Suprapubic skin (tissue), 4 donors: ENCODE measurements around the gene PPP1R37. TPM values are rescaled to one million over a fixed set of nuclear protein-coding genes. Genes with fewer than 3 reads are reported as not detected.

Source experiments
- DNase-seq, 2 donors: peaks; one replicate each; pipeline ENCODE4 v3.0.0-alpha.2; 2019; ENCODE audit warnings: low spot score in 2 of 2
- H3K27ac ChIP-seq: fragments of 200-600 bp; sonication (generic); one replicate; pipeline ENCODE4 v1.5.1; 2019
- H3K27me3 ChIP-seq: fragments of 200-600 bp; sonication (generic); one replicate; pipeline ENCODE4 v1.5.1; 2019
- H3K36me3 ChIP-seq: fragments of 200-600 bp; sonication (generic); one replicate; pipeline ENCODE4 v1.5.1; 2019
- H3K4me1 ChIP-seq: fragments of 200-600 bp; sonication (generic); one replicate; pipeline ENCODE4 v1.5.1; 2019
- H3K4me3 ChIP-seq: fragments of 200-600 bp; sonication (generic); one replicate; pipeline ENCODE4 v1.5.1; 2019; ENCODE audit warnings: mild to moderate bottlenecking
- H3K9me3 ChIP-seq: fragments of 200-600 bp; sonication (generic); one replicate; pipeline ENCODE4 v1.5.1; 2019
- EP300 ChIP-seq: sonication (generic); formaldehyde crosslinking; IDR thresholded peaks from one replicate; pipeline ENCODE4 v1.6.1; 2017; ENCODE audit warnings: antibody characterized with exemption
- POLR2A ChIP-seq, 2 donors: fragments of 450-650 bp; IDR thresholded peaks; one replicate each; pipeline ENCODE4 v1.6.1; 2017; ENCODE audit warnings: antibody characterized with exemption in 2 of 2, mild to moderate bottlenecking in 2 of 2, moderate library complexity in 2 of 2
- POLR2AphosphoS5 ChIP-seq, 3 donors: sonication (generic); formaldehyde crosslinking; IDR thresholded peaks; one replicate each; pipeline ENCODE4 v1.6.1; 2017; ENCODE audit warnings: antibody characterized with exemption in 3 of 3
- WGBS: methylation state at CpG from one replicate; pipeline ENCODE4 v1.1.5; 2018; 5-methylcytosine and 5-hydroxymethylcytosine counted together
- total RNA-seq, 4 donors: library from RNA; depleted of rRNA; stranded (reverse); fragments of >200 nt; gene quantifications; one replicate each; pipeline ENCODE4 v1.1.0, GENCODE V29; 2016
- TF ChIP-seq, protein P1 (sequence below), 2 donors: fragments of 200-600 bp in 1 of 2; fragments of 450-650 bp in 1 of 2; sonication (generic) in 1 of 2; IDR thresholded peaks; one replicate each; pipeline ENCODE4 v1.5.1; 2016 to 2019; ENCODE audit warnings: antibody characterized with exemption in 2 of 2, mild to moderate bottlenecking in 1 of 2, moderate library complexity in 1 of 2

Gene PPP1R37
- total RNA-seq, 4 donors from 2014 or later, result 24.6 to 43.1 (median 33.5) TPM

DNA sequence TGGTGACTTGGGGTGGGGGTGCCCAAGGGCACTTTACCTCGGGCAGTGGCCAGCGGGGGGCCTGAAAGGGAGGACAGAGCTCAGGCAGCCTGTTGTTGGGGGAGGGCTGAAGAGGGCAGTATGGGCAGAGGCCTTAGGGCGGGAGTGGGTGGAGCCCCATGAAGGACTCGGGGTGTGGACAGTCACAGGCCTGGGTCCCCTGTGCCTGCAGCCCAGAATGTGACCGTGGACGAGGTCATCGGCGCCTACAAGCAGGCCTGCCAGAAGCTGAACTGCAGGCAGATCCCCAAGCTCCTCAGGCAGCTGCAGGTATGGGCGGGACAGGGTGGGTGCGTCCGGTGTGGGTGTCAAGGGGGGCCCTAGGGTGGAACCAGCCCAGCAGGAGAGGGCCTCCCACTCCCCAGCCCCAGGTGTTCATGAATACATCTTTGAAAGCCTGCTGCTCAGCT lies 45.3 kb downstream of the PPP1R37 start:
- WGBS, result 55% methylated on average over 11 of the region's 11 CpGs
- Histone ChIP-seq H3K27me3 (no peaks in the 10 kb centered on the region), H3K36me3 (peaks cover 31% of the 10 kb centered on the region), H3K4me1 (peaks cover 23% of the 10 kb centered on the region), H3K9me3 (no peaks in the 10 kb centered on the region), H3K27ac (no peak overlapping the region), H3K4me3 (no peak overlapping the region)
- TF ChIP-seq EP300, result no peak
- TF ChIP-seq POLR2AphosphoS5 (IDR thresholded peaks at IDR 0.05), result no peak
- TF ChIP-seq, protein P1, sequence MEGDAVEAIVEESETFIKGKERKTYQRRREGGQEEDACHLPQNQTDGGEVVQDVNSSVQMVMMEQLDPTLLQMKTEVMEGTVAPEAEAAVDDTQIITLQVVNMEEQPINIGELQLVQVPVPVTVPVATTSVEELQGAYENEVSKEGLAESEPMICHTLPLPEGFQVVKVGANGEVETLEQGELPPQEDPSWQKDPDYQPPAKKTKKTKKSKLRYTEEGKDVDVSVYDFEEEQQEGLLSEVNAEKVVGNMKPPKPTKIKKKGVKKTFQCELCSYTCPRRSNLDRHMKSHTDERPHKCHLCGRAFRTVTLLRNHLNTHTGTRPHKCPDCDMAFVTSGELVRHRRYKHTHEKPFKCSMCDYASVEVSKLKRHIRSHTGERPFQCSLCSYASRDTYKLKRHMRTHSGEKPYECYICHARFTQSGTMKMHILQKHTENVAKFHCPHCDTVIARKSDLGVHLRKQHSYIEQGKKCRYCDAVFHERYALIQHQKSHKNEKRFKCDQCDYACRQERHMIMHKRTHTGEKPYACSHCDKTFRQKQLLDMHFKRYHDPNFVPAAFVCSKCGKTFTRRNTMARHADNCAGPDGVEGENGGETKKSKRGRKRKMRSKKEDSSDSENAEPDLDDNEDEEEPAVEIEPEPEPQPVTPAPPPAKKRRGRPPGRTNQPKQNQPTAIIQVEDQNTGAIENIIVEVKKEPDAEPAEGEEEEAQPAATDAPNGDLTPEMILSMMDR (IDR thresholded peaks at IDR 0.05), result no peak
- TF ChIP-seq POLR2A (IDR thresholded peaks at IDR 0.05), result no peak
- no peak for DNase-seq

DNA sequence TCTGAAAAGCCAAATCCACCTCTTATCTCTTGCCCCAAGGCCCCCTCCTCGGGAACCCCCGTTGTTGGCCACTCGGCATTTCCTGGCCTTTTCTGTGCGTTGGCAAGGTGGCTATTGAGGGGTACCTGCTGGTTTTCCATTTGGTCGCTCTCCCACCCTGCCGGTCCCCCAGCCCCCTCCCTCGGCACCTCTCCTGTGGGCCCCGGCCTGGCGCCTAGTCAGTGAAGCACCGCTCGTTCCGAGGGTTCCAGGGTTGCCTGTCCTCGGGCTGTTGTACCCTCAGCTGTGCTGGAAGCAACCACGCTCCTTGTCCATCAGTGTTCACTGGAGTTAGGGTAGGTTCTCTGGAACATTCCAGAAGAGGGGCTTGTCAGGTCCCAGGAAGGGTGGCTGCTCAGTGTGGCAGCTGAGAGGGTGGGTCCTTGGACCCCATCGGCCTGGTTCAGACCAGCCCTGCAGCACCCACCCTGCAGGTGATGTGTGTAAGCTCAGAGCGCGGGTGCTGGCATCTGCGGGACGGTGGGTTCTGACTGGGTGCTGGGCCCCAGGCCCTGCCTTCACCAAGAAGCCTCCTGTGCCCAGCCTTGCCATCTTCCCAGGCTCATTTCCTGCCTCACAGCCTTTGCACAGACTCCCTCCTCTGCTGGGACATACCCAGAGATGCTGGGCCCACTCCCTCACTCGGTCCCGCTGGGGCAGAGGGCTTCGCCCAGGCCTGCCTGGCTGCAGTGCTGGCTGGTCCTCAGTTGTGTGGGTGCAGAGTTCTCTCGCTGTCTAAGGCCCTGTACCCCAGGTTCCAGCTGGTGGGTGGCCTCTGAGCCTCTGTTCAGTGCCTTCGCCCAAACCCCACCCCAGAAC lies 46.5 kb downstream of the PPP1R37 start:
- peaks cover 41% of the 10 kb centered on the region for H3K36me3 ChIP-seq
- peaks cover 23% of the 10 kb centered on the region for H3K4me1 ChIP-seq
- H3K27ac ChIP-seq, result no peak overlapping the region

GRCh38 chr19:45140144-45140503 lies 47.1 kb downstream of the PPP1R37 start:
- peaks cover 47% of the 10 kb centered on the region for H3K36me3 ChIP-seq
- TF ChIP-seq POLR2A (IDR thresholded peaks at IDR 0.05), result no peak
- TF ChIP-seq, protein P1 (IDR thresholded peaks at IDR 0.05), result no peak
- no peak for TF ChIP-seq EP300
- no peak for TF ChIP-seq POLR2AphosphoS5 (IDR thresholded peaks at IDR 0.05)

More for the DNA sequence above, 46.5 kb downstream of the PPP1R37 start:
- H3K9me3 ChIP-seq, result no peaks in the 10 kb centered on the region
- H3K27me3 ChIP-seq, result no peaks in the 10 kb centered on the region
- no peak overlapping the region for H3K4me3 ChIP-seq
- 96% methylated on average over 18 of the region's 24 CpGs for WGBS
- no peak for DNase-seq
- no peak for TF ChIP-seq POLR2A (IDR thresholded peaks at IDR 0.05)
- TF ChIP-seq POLR2AphosphoS5 (IDR thresholded peaks at IDR 0.05), result no peak
- TF ChIP-seq, protein P1 (IDR thresholded peaks at IDR 0.05), result no peak
- no peak for TF ChIP-seq EP300

GRCh38 chr19:45140533-45140932 lies 47.6 kb downstream of the PPP1R37 start:
- peaks cover 23% of the 10 kb centered on the region for H3K4me1 ChIP-seq
- H3K36me3 ChIP-seq, result peaks cover 51% of the 10 kb centered on the region
- H3K9me3 ChIP-seq, result no peaks in the 10 kb centered on the region
- no peaks in the 10 kb centered on the region for H3K27me3 ChIP-seq
- no peak for DNase-seq
- no peak overlapping the region for H3K4me3 ChIP-seq
- H3K27ac ChIP-seq, result no peak overlapping the region
- WGBS, result 94% methylated on average over 8 of the region's 11 CpGs
- TF ChIP-seq POLR2AphosphoS5 (IDR thresholded peaks at IDR 0.05) (no peak), POLR2A (IDR thresholded peaks at IDR 0.05) (no peak), EP300 (no peak)
- TF ChIP-seq, protein P1 (IDR thresholded peaks at IDR 0.05), result no peak

More at GRCh38 chr19:45140144-45140503, 47.1 kb downstream of the PPP1R37 start:
- Histone ChIP-seq H3K4me3 (no peak overlapping the region), H3K27ac (no peak overlapping the region), H3K27me3 (no peaks in the 10 kb centered on the region), H3K9me3 (no peaks in the 10 kb centered on the region), H3K4me1 (peaks cover 23% of the 10 kb centered on the region)
- no peak for DNase-seq
- 89% methylated on average over 6 of the region's 8 CpGs for WGBS

- TF ChIP-seq, protein P1 (IDR thresholded peaks at IDR 0.05), result no peak
- TF ChIP-seq EP300 (no peak), POLR2AphosphoS5 (IDR thresholded peaks at IDR 0.05) (no peak), POLR2A (IDR thresholded peaks at IDR 0.05) (no peak)
- 92% methylated on average over 22 of the region's 28 CpGs for WGBS
- Histone ChIP-seq H3K9me3 (no peaks in the 10 kb centered on the region), H3K27ac (no peak overlapping the region), H3K36me3 (peaks cover 57% of the 10 kb centered on the region), H3K4me3 (no peak overlapping the region), H3K27me3 (no peaks in the 10 kb centered on the region), H3K4me1 (peaks cover 22% of the 10 kb centered on the region)
- no peak for DNase-seq
These were observed 48.4 kb downstream of the PPP1R37 start for GRCh38 chr19:45141203-45141900.
